Ishikawa (cell line): ENCODE data around the gene GPC6.

Experiments used
- CEBPB ChIP-seq: IDR thresholded peaks from 2 replicates; pipeline ENCODE4 v1.6.1; 2012
- CREB1 ChIP-seq: IDR thresholded peaks from 2 replicates; pipeline ENCODE4 v1.6.1; 2012; ENCODE audit warnings: low read depth
- EGR1 ChIP-seq: IDR thresholded peaks from 2 replicates; pipeline ENCODE4 v1.6.1; 2012
- EP300 ChIP-seq: IDR thresholded peaks from 2 replicates; pipeline ENCODE4 v1.6.1; 2012; ENCODE audit warnings: borderline replicate concordance
- FOXM1 ChIP-seq: IDR thresholded peaks from 2 replicates; pipeline ENCODE4 v1.6.1; 2012; ENCODE audit warnings: low read depth, borderline replicate concordance
- NFIC ChIP-seq: IDR thresholded peaks from 2 replicates; pipeline ENCODE4 v1.6.1; 2012
- RAD21 ChIP-seq: IDR thresholded peaks from 2 replicates; pipeline ENCODE4 v1.6.1; 2012; ENCODE audit warnings: low read depth
- TAF1 ChIP-seq: IDR thresholded peaks from 2 replicates; pipeline ENCODE4 v1.6.1; 2012; ENCODE audit warnings: low read depth, mild to moderate bottlenecking
- TCF12 ChIP-seq: IDR thresholded peaks from 2 replicates; pipeline ENCODE4 v1.6.1; 2012; ENCODE audit warnings: low read depth
- TEAD4 ChIP-seq: IDR thresholded peaks from 2 replicates; pipeline ENCODE4 v1.6.1; 2012
- USF1 ChIP-seq: IDR thresholded peaks from 2 replicates; pipeline ENCODE4 v1.6.1; 2012
- YY1 ChIP-seq: IDR thresholded peaks from 2 replicates; pipeline ENCODE4 v1.6.1; 2012; ENCODE audit warnings: low read depth
- ZBTB7A ChIP-seq: IDR thresholded peaks from 2 replicates; pipeline ENCODE4 v1.6.1; 2012; ENCODE audit warnings: low read depth
- TF ChIP-seq, protein P1 (sequence below): IDR thresholded peaks from 2 replicates; pipeline ENCODE4 v1.6.1; 2012
- TF ChIP-seq, protein P2 (sequence below): IDR thresholded peaks from 2 replicates; pipeline ENCODE4 v1.6.1; 2012; ENCODE audit warnings: low read depth, mild to moderate bottlenecking

GPC6 gene

DNA sequence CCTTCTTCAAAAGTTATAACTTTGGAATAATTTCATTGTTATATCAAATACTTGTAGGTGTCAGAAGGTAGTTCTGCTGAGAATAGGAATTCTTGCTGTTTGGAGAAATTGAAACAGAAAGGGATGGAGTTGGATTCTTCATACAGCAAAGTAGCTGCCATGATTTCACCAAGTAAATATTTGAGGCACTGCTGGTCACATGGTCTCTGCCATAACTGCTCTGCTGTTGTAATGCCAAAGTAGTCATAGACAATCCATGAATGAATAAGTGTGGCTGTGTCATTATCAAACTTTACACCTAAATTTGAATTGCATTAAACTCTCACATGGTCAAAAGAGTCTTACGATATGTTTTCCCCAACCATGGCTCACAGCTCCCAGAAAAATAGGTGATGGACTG is 308.6 kb downstream of the GPC6 start:
- no peak for TF ChIP-seq CEBPB
- TF ChIP-seq EP300: no peak
- no peak for TF ChIP-seq YY1
- no peak for TF ChIP-seq TAF1
- TF ChIP-seq TEAD4: no peak
- no peak for TF ChIP-seq RAD21
- TF ChIP-seq, protein P1, sequence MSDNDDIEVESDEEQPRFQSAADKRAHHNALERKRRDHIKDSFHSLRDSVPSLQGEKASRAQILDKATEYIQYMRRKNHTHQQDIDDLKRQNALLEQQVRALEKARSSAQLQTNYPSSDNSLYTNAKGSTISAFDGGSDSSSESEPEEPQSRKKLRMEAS: no peak

DNA sequence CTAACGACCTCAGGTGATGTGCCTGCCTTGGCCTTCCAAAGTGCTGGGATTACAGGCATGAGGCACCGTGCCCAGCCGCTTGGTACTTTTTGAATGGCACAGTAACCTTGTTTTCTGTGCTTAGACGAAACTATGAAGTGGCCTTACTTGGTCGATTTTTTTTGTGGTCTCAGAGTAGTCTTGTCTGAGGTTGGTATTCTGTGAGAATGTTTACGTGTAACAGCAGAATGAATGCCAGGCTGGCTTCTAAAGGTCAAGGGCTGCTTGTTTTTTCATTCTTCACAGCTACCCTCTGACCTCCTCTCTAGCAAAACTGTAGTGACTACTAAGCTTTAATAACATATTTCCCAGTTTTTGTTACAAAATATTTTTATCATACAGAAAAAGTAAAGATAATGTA is 313.3 kb downstream of the GPC6 start:
- TF ChIP-seq FOXM1 (no peak), ZBTB7A (no peak), TAF1 (no peak), CREB1 (no peak), TEAD4 (no peak), RAD21 (no peak), EGR1 (no peak), YY1 (no peak), USF1 (no peak)
- TF ChIP-seq, protein P2, sequence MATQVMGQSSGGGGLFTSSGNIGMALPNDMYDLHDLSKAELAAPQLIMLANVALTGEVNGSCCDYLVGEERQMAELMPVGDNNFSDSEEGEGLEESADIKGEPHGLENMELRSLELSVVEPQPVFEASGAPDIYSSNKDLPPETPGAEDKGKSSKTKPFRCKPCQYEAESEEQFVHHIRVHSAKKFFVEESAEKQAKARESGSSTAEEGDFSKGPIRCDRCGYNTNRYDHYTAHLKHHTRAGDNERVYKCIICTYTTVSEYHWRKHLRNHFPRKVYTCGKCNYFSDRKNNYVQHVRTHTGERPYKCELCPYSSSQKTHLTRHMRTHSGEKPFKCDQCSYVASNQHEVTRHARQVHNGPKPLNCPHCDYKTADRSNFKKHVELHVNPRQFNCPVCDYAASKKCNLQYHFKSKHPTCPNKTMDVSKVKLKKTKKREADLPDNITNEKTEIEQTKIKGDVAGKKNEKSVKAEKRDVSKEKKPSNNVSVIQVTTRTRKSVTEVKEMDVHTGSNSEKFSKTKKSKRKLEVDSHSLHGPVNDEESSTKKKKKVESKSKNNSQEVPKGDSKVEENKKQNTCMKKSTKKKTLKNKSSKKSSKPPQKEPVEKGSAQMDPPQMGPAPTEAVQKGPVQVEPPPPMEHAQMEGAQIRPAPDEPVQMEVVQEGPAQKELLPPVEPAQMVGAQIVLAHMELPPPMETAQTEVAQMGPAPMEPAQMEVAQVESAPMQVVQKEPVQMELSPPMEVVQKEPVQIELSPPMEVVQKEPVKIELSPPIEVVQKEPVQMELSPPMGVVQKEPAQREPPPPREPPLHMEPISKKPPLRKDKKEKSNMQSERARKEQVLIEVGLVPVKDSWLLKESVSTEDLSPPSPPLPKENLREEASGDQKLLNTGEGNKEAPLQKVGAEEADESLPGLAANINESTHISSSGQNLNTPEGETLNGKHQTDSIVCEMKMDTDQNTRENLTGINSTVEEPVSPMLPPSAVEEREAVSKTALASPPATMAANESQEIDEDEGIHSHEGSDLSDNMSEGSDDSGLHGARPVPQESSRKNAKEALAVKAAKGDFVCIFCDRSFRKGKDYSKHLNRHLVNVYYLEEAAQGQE: no peak

- TF ChIP-seq TCF12 (no peak), YY1 (no peak), EP300 (no peak), TAF1 (no peak), CEBPB (no peak), NFIC (no peak), ZBTB7A (no peak), CREB1 (no peak), USF1 (no peak), RAD21 (no peak), FOXM1 (no peak), TEAD4 (no peak), EGR1 (no peak)
- TF ChIP-seq, protein P2: no peak
- TF ChIP-seq, protein P1: no peak
Measured at GRCh38 chr13:93547886-93548285, 321.3 kb downstream of the GPC6 start.

GRCh38 chr13:93549326-93550005 is 322.9 kb downstream of the GPC6 start:
- TF ChIP-seq, protein P2: no peak
- no peak for TF ChIP-seq CEBPB
- TF ChIP-seq EP300: no peak
- no peak for TF ChIP-seq EGR1
- TF ChIP-seq TEAD4: no peak
- TF ChIP-seq, protein P1: no peak
- no peak for TF ChIP-seq TAF1
- no peak for TF ChIP-seq RAD21
- no peak for TF ChIP-seq YY1
- TF ChIP-seq NFIC: no peak
- TF ChIP-seq CREB1: no peak
- no peak for TF ChIP-seq TCF12
- no peak for TF ChIP-seq FOXM1
- no peak for TF ChIP-seq ZBTB7A
- no peak for TF ChIP-seq USF1
